ENCODE measurements around the gene FAM43B. TPM values are rescaled to one million over a fixed set of nuclear protein-coding genes. Genes with fewer than 3 reads are reported as not detected.
"Not testable (repeated sequence)": the region's sequence is repeated elsewhere in the genome, so short reads cannot be mapped to it uniquely, and the experiment has no call there.

FAM43B gene, protein sequence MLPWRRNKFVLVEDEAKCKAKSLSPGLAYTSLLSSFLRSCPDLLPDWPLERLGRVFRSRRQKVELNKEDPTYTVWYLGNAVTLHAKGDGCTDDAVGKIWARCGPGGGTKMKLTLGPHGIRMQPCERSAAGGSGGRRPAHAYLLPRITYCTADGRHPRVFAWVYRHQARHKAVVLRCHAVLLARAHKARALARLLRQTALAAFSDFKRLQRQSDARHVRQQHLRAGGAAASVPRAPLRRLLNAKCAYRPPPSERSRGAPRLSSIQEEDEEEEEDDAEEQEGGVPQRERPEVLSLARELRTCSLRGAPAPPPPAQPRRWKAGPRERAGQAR
- total RNA-seq: 0.36 and 0.81 TPM in 2 replicates

- DNase-seq (ENCODE audit: low read depth): no peak
- peak within 1 kb of the TSS; percentile 26 for H3K4me3 ChIP-seq (ENCODE audit: low read depth, low read length)
- no peak for TF ChIP-seq CTCF (conservative IDR thresholded peaks at IDR 0.05; ENCODE audit: low read depth, low read length)
These were observed at the start of gene FAM43B for GRCh38 chr1:20551945-20552727. Gene FAM43B, plus strand, starts transcription at chr1:20552573. Its CDS starts 401 bp downstream, at chr1:20552974.

- no peak for TF ChIP-seq CTCF (conservative IDR thresholded peaks at IDR 0.05; ENCODE audit: low read depth, low read length)
- DNase-seq (ENCODE audit: low read depth): no peak
- H3K4me3 ChIP-seq (ENCODE audit: low read depth, low read length): no peak overlapping the region
These were observed 46.9 kb upstream of the FAM43B start for GRCh38 chr1:20505488-20505887.

GRCh38 chr1:20507248-20507563, 45.2 kb upstream of the FAM43B start:
- peak overlapping the region; percentile 69 for H3K4me3 ChIP-seq (ENCODE audit: low read depth, low read length)
- DNase-seq (ENCODE audit: low read depth): no peak
- TF ChIP-seq CTCF (conservative IDR thresholded peaks at IDR 0.05; ENCODE audit: low read depth, low read length): no peak

DNA sequence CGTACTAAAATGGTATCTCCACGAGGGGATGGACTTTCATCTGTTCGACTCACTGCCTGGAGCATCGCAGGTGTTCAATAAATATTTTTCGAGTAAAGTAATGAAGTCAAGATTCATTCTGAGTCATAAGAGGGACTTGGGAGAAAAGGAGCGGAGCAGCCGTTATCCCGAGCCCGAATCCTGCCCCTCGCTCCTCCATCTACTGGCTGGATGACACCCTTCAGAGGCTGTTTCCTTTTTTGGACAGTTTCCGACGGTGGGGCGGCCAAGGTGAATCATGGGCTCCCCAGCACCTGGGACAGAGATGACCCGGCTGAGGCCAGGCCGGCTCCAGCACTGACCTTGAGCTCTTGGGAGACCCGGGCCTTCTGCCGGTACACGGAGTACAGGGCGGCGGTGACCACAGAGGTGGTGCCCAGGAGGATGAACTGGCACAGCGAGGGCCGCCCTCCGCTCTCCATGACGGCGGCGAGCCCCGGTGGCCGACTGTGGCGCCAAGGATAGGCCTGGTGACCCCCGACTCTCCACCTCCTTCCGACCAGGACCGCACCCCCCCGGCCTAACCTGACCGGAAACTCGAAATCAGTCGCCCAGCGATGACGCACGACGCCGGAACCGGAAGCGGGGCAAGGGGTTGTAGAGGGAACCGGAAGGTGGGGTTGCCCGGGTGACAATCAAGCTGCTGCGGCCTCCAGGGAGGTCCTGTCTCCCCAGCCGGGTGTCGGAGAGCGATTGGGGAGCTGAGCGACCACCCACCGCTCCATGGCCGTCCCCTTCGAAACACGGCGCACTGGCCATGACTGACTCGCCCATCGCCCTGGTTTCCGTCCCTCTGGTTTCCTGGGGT, 44.6 kb upstream of the FAM43B start, which contains the start of gene MUL1:
TSS of gene MUL1 (minus strand) at position 588 of the 847 bp plus-strand sequence. CDS start at position 461, 127 bp downstream.
- no peak for DNase-seq (ENCODE audit: low read depth)
- no peak for TF ChIP-seq CTCF (conservative IDR thresholded peaks at IDR 0.05; ENCODE audit: low read depth, low read length)
- peak within 1 kb of the TSS; percentile 69 for H3K4me3 ChIP-seq (ENCODE audit: low read depth, low read length)

DNA sequence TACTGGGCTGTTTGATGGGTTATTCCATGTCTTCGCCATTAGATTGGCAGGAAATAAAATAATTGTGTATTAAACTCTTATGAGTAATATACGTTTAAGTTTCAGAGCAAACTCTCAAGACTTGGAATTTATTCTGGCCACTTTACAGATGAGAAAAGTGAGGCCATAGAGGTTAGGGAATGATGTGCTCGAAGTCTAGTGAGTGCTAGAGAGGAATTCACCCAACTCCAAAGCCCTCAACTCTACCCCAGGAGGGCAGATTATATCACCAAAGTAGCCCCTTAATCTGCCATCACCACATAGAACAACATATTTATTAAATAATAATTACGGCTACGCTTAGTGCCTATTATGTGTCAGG, 44.0 kb upstream of the FAM43B start:
- no peak for DNase-seq (ENCODE audit: low read depth)
- peak overlapping the region; percentile 69 for H3K4me3 ChIP-seq (ENCODE audit: low read depth, low read length)
- TF ChIP-seq CTCF (conservative IDR thresholded peaks at IDR 0.05; ENCODE audit: low read depth, low read length): no peak

DNA sequence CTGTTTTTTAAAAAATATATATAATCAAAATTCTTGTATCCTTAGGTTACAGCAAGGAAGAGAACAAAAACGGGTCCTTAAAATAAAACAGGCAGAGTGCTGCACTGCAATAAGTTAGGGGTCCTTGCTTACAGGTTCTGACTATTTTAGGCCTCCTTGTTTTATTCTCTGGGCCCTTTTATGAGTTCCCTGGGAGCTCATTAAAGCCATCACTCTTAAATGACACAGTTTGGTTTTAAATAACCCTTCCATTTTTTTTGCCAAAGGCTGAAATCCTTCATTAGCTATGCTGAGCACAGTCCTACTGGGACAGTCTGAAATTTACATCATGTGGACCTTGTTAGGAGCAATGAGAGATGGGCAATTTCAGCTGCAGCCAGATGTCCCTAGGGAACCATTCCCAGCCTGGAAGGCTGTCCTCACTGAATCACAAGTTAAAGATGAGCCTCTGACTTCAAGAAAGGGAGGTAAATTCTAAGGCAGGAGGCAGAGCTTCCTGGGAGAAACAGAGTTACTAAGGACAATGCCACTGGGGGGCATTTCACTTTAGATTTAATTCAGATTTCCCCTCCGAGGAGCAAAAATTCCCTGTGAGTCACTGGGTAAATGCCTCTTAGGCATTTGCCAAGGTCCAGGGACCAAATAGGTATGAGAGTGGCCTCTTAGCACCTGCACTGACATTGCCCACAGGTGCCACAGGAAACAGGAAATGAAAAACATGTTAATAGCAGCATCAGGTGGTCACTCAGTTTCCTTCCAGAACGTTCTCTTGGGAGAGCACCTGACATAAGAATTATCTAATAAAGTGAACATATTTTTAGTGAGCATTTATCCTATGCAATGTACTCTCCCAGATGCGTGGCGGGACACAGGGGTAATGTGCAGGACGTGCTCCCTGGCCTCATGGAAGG, 40.6 kb upstream of the FAM43B start:
- TF ChIP-seq CTCF (conservative IDR thresholded peaks at IDR 0.05; ENCODE audit: low read depth, low read length): no peak
- no peak for DNase-seq (ENCODE audit: low read depth)
- H3K4me3 ChIP-seq (ENCODE audit: low read depth, low read length): no peak overlapping the region

DNA sequence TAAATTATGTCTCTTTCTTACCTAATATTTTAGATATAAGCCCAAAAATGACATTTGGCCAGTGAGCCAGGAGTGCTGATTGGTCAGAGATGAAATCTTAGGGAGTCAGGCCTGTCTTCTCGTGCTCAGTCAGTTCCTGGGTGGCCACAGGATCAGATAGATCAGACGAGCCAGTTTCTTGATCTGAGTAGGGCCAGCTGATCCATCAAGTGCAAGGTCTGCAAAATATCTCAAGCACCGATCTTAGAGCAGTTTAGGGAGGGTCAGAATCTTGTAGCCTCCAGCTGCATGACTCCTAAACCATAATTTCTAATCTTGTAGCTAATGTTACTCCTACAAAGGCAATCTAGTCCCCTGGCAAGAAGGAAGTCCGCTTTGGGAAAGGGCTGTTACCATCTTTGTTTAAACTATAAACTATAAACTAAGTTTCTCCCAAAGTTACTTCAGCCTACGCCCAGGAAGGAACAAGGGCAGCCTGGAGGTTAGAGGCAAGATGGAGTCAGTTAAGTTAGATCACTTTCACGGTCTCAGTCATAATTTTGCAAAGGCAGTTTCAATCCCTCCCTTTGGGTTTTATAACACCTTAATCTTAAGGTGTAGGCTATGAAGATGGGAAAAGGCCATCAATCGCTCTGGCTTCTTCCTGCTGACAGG, 32.6 kb upstream of the FAM43B start:
- not testable (repeated sequence) for DNase-seq (ENCODE audit: low read depth); H3K4me3 ChIP-seq (ENCODE audit: low read depth, low read length)

Measured in epithelial cell of proximal tubule (primary cell).